Hepatocyte (in vitro differentiated cells): ENCODE results near the gene C1orf21.

Experiments used
- EZH2 ChIP-seq: fragments of 200-600 bp; sonication (generic); IDR thresholded peaks from 2 replicates; pipeline ENCODE4 v1.6.1; 2016; ENCODE audit warnings: antibody characterized with exemption, mild to moderate bottlenecking, borderline replicate concordance
- TF ChIP-seq, protein P1 (sequence below): fragments of 200-600 bp; sonication (generic); IDR thresholded peaks from 2 replicates; pipeline ENCODE4 v1.5.1; 2016; ENCODE audit warnings: antibody characterized with exemption, mild to moderate bottlenecking; ENCODE audit not compliant: poor library complexity

GRCh38 chr1:184502161-184502560 is 115.3 kb downstream of the C1orf21 start:
- TF ChIP-seq, protein P1, sequence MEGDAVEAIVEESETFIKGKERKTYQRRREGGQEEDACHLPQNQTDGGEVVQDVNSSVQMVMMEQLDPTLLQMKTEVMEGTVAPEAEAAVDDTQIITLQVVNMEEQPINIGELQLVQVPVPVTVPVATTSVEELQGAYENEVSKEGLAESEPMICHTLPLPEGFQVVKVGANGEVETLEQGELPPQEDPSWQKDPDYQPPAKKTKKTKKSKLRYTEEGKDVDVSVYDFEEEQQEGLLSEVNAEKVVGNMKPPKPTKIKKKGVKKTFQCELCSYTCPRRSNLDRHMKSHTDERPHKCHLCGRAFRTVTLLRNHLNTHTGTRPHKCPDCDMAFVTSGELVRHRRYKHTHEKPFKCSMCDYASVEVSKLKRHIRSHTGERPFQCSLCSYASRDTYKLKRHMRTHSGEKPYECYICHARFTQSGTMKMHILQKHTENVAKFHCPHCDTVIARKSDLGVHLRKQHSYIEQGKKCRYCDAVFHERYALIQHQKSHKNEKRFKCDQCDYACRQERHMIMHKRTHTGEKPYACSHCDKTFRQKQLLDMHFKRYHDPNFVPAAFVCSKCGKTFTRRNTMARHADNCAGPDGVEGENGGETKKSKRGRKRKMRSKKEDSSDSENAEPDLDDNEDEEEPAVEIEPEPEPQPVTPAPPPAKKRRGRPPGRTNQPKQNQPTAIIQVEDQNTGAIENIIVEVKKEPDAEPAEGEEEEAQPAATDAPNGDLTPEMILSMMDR = no peak
- no peak for TF ChIP-seq EZH2
